ENCODE measurements around the gene ARHGEF3. TPM values are rescaled to one million over a fixed set of nuclear protein-coding genes. Genes with fewer than 3 reads are reported as not detected.

ARHGEF3 gene
- 2.9 and 7.3 TPM in 2 replicates for total RNA-seq

GRCh38 chr3:56801662-56802377 is at the start of gene ARHGEF3:
TSS of gene ARHGEF3 (minus strand) at chr3:56801949. CDS start at chr3:56801798, 151 bp downstream.

GRCh38 chr3:56683122-56683817 is 118.5 kb downstream of the ARHGEF3 start, which contains the start of gene TASOR:
TSS of gene TASOR (minus strand) at chr3:56683265. CDS start at chr3:56683006, 259 bp downstream.

Other genes with a start within 250 kb of the ARHGEF3 start
- 2.0 and 5.0 TPM in 2 replicates for gene CCDC66, start 244.8 kb downstream of the ARHGEF3 start, total RNA-seq
- 37.9 and 39.4 TPM in 2 replicates for gene TASOR, start 118.7 kb downstream of the ARHGEF3 start, total RNA-seq